Activated T-helper 2 cell treated with anti-CD3 and anti-CD28 coated beads, Interferon-gamma antibody, Interleukin-2, Interleukin-4, amounts not matched to agents 10 μg/mL and 5 μg/mL and 100 μg/mL, durations not matched to agents 14 hours and 24 hours and 36 hours (primary cell): ENCODE measurements around the gene AR. TPM values are rescaled to one million over a fixed set of nuclear protein-coding genes. Genes with fewer than 3 reads are reported as not detected.

Experiments
- DNase-seq: peaks from one replicate; pipeline ENCODE4 v3.0.0; 2021; ENCODE audit warnings: low spot score
- H3K27ac Mint-ChIP-seq: one replicate; pipeline ENCODE4 v1.8.0; 2021; ENCODE audit warnings: mixed read lengths
- H3K27me3 Mint-ChIP-seq: one replicate; pipeline ENCODE4 v1.8.0; 2021; ENCODE audit warnings: low read depth, mixed read lengths
- H3K36me3 Mint-ChIP-seq: one replicate; pipeline ENCODE4 v1.8.0; 2021; ENCODE audit warnings: low read depth, mixed read lengths
- H3K4me1 Mint-ChIP-seq: one replicate; pipeline ENCODE4 v1.8.0; 2021; ENCODE audit warnings: low read depth, mixed read lengths
- H3K4me3 Mint-ChIP-seq: one replicate; pipeline ENCODE4 v1.8.0; 2021; ENCODE audit warnings: low read depth, mild to moderate bottlenecking, moderate library complexity, mixed read lengths
- H3K9me3 Mint-ChIP-seq: one replicate; pipeline ENCODE4 v1.8.0; 2021; ENCODE audit warnings: mixed read lengths
- intact Hi-C: fragments of 100-400 bp; cut with micrococcal nuclease; formaldehyde crosslinking; loops from one replicate; pipeline ENCODE4 v1.15.1; 2023
- total RNA-seq: library from RNA; stranded (reverse); gene quantifications from 2 replicates; pipeline ENCODE4 v1.2.3, GENCODE V29; 2022

AR gene
- total RNA-seq, 1 donor from 2014 or later, result 0.25 TPM

DNA sequence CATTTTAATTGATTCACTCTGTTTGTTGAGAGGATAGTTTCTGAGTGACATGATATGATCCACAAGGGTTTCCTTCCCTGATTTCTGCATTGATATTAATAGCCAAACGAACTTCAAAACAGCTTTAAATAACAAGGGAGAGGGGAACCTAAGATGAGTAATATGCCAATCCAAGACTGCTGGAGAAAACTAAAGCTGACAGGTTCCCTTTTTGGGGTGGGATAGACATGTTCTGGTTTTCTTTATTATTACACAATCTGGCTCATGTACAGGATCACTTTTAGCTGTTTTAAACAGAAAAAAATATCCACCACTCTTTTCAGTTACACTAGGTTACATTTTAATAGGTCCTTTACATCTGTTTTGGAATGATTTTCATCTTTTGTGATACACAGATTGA, 182.2 kb downstream of the AR start:
- no peaks in the 10 kb centered on the region for H3K36me3 Mint-ChIP-seq
- intact Hi-C loops, result no loop called here
- DNase-seq, result no peak
- H3K27ac Mint-ChIP-seq, result no peak overlapping the region
- H3K9me3 Mint-ChIP-seq, result no peaks in the 10 kb centered on the region
- no peaks in the 10 kb centered on the region for H3K27me3 Mint-ChIP-seq
- H3K4me3 Mint-ChIP-seq, result no peak overlapping the region
- peaks cover 3% of the 10 kb centered on the region for H3K4me1 Mint-ChIP-seq

DNA sequence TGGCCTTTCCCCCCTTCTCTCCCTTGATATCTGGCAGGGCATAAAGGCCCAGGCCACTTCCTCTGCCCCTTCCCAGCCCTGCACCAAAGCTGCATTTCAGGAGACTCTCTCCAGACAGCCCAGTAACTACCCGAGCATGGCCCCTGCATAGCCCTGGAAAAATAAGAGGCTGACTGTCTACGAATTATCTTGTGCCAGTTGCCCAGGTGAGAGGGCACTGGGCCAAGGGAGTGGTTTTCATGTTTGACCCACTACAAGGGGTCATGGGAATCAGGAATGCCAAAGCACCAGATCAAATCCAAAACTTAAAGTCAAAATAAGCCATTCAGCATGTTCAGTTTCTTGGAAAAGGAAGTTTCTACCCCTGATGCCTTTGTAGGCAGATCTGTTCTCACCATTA, 183.8 kb downstream of the AR start:
- peaks cover 3% of the 10 kb centered on the region for H3K4me1 Mint-ChIP-seq
- no peaks in the 10 kb centered on the region for H3K9me3 Mint-ChIP-seq
- H3K36me3 Mint-ChIP-seq, result no peaks in the 10 kb centered on the region
- no peak overlapping the region for H3K4me3 Mint-ChIP-seq
- no peak for DNase-seq
- intact Hi-C loops, result no loop called here
- no peak overlapping the region for H3K27ac Mint-ChIP-seq
- no peaks in the 10 kb centered on the region for H3K27me3 Mint-ChIP-seq

DNA sequence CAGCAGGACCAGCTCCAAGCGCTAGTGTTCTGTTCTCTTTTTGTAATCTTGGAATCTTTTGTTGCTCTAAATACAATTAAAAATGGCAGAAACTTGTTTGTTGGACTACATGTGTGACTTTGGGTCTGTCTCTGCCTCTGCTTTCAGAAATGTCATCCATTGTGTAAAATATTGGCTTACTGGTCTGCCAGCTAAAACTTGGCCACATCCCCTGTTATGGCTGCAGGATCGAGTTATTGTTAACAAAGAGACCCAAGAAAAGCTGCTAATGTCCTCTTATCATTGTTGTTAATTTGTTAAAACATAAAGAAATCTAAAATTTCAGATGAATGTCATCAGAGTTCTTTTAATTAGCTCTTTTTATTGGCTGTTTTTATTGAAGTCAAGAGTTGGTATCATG, 186.5 kb downstream of the AR start:
- Mint-ChIP-seq H3K36me3 (no peaks in the 10 kb centered on the region), H3K4me1 (no peaks in the 10 kb centered on the region), H3K4me3 (no peak overlapping the region), H3K27me3 (no peaks in the 10 kb centered on the region), H3K27ac (no peak overlapping the region), H3K9me3 (no peaks in the 10 kb centered on the region)
- DNase-seq, result no peak
- intact Hi-C loops, result no loop called here

DNA sequence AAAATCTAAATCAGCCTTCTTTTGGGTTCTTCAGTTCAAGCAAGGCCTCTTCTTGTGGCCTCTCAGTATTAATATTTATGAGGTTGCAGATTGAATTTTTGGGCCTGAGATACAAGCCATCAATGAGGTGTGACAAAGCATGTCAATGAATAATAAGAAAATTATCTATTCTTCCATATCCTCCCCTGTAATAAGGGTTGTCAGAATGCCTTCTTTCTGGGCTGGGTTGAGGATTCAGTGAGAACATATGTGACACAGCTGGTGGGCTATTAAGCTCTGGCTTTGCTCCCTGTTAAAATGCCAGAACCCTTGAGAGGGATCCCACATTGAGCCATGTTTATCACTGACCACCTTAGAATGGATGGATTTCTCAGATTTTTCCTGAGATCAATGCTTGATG, 187.2 kb downstream of the AR start:
- H3K27me3 Mint-ChIP-seq, result no peaks in the 10 kb centered on the region
- no peaks in the 10 kb centered on the region for H3K4me1 Mint-ChIP-seq
- H3K36me3 Mint-ChIP-seq, result no peaks in the 10 kb centered on the region
- H3K27ac Mint-ChIP-seq, result no peak overlapping the region
- H3K4me3 Mint-ChIP-seq, result no peak overlapping the region
- intact Hi-C loops, result no loop called here
- H3K9me3 Mint-ChIP-seq, result no peaks in the 10 kb centered on the region
- DNase-seq, result no peak

DNA sequence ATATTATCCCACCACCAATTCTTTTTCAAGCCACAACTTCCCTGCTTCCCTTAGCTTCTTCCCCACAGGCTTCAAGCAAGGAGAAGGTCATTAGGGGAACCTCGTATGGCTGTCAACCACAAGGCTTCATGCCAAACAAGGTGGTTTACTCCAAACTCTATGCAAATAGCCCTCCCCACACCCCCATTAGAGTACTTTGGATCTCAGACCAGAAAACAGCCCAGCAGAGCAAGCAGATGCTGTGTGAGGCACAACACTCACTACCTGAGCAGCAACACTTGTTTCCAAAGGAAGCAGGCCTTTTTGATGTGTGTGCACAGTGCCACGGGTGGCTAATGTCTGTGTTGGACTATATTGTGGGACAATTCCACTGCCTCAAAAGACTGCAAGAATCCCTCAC, 189.0 kb downstream of the AR start:
- Mint-ChIP-seq H3K4me3 (no peak overlapping the region), H3K27me3 (no peaks in the 10 kb centered on the region), H3K4me1 (no peaks in the 10 kb centered on the region), H3K27ac (no peak overlapping the region), H3K9me3 (no peaks in the 10 kb centered on the region), H3K36me3 (no peaks in the 10 kb centered on the region)
- intact Hi-C loops, result no loop called here
- DNase-seq, result no peak

DNA sequence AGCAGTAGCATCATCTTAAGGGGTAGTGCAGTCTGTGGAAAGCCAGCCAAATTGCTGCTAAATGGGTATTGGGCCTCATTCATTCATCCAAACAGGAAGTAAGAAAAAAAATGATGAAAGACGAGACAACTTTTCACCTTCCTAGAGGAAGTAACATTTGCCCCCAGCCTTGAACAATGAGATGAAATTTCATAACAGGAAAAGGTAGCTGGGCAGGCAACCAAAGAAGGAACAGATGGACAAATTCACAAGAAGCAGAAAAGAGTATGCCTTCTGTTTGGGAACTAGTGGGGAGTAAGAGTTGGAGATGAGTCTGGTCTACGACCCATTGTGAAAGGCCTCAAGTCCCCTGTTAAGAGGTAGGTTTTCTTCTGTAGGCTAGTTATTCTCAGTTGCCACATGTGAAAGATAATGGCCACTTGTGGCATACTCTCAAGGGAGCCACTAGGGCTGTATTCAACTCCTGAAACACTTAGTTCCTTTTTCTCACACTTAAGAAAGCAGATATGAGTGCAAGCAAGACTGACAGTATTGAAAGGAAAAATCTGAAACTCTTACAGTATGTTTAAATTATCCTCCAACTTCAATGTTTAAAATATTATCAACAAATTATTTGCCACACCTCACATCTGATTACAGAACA, 190.4 kb downstream of the AR start:
- Mint-ChIP-seq H3K27me3 (no peaks in the 10 kb centered on the region), H3K36me3 (no peaks in the 10 kb centered on the region), H3K4me3 (no peak overlapping the region), H3K4me1 (no peaks in the 10 kb centered on the region), H3K9me3 (no peaks in the 10 kb centered on the region), H3K27ac (no peak overlapping the region)
- DNase-seq, result no peak
- intact Hi-C loops, result no loop called here

DNA sequence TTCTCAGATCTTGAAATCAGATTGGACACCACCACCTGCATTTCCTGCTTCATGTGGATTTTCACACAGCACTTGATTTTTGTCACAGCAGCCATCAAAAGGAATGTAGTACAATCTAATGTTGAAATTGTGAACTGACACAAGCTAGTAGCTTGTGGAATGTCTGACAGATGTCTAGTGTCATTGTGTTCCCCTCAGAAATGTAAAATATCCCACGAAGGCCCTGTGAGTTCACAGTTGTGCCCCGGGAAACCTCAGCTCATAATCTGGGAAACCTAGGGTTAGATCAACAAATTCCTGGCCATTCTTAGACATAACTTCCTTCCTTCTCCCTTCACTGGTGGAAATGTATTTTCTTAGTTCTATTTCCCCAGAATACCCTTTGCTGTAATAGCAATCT, 205.7 kb downstream of the AR start:
- H3K27ac Mint-ChIP-seq, result no peak overlapping the region
- no peaks in the 10 kb centered on the region for H3K9me3 Mint-ChIP-seq
- H3K4me1 Mint-ChIP-seq, result no peaks in the 10 kb centered on the region
- DNase-seq, result no peak
- no peaks in the 10 kb centered on the region for H3K27me3 Mint-ChIP-seq
- intact Hi-C loops, result no loop called here
- H3K36me3 Mint-ChIP-seq, result no peaks in the 10 kb centered on the region
- no peak overlapping the region for H3K4me3 Mint-ChIP-seq

DNA sequence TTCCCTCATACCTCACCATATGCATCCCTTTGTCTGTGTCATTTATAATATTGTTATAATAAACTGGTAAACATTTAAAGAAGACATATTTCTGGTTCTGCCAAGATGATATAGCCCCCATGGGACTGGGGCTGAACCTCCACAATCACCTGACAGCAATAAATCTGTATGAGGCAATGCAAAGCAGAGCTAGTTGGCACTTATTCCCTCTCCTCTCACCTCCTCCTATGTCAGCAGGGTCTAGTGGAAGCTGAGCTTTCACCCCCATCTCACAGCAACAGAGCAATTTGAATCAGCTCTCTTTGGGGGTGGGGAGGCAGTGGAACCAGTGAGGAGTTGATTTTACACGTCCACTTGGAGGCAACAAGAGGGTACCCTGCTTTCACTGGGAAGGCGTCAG, 206.9 kb downstream of the AR start:
- Mint-ChIP-seq H3K4me3 (no peak overlapping the region), H3K9me3 (no peaks in the 10 kb centered on the region), H3K27me3 (no peaks in the 10 kb centered on the region), H3K27ac (no peak overlapping the region), H3K36me3 (no peaks in the 10 kb centered on the region), H3K4me1 (no peaks in the 10 kb centered on the region)
- no peak for DNase-seq
- intact Hi-C loops, result no loop called here

DNA sequence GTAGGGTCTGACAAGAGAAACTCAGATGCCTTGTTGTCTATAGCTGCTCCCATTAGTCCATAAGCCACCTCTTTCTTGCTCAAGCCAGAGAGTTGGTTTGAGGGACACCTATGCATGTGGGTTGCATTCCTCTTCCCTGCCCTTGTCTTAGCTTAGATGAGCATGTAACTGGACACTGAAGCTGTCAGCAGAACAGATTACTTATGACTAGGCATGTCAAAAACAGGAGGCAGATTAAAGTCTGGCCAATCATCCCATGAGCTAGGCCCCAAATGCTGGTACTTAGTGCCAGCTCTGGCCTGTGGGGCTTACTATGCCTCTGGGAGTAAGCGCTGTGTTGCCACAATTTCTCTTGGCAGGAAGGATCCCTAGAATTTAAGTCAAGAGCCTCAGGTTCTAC, 215.2 kb downstream of the AR start:
- H3K4me1 Mint-ChIP-seq, result no peaks in the 10 kb centered on the region
- no peak for DNase-seq
- H3K27ac Mint-ChIP-seq, result no peak overlapping the region
- intact Hi-C loops, result no loop called here
- H3K36me3 Mint-ChIP-seq, result no peaks in the 10 kb centered on the region
- H3K27me3 Mint-ChIP-seq, result no peaks in the 10 kb centered on the region
- no peaks in the 10 kb centered on the region for H3K9me3 Mint-ChIP-seq
- H3K4me3 Mint-ChIP-seq, result no peak overlapping the region

DNA sequence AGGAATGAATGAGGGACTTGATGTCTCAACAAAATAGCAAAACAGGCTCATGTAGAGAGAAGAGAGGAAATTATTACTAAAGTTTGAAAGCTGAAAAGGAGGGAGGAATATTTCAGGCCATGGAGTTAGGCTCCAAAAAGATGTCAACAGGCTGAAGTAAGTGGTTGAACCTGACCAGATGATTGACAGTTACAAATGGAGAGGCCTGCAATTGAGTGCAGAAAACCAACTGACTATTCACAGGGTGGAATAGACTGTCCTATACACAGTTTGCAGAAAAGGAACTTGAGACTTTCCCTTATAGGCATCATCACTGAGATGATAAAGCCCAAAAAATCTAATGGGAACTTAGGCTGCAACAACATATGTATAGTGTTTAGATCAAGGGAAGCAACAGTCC, 233.3 kb downstream of the AR start:
- Mint-ChIP-seq H3K27me3 (no peaks in the 10 kb centered on the region), H3K9me3 (peaks cover 1% of the 10 kb centered on the region), H3K36me3 (no peaks in the 10 kb centered on the region), H3K27ac (no peak overlapping the region), H3K4me3 (no peak overlapping the region), H3K4me1 (no peaks in the 10 kb centered on the region)
- no peak for DNase-seq
- intact Hi-C loops, result no loop called here

DNA sequence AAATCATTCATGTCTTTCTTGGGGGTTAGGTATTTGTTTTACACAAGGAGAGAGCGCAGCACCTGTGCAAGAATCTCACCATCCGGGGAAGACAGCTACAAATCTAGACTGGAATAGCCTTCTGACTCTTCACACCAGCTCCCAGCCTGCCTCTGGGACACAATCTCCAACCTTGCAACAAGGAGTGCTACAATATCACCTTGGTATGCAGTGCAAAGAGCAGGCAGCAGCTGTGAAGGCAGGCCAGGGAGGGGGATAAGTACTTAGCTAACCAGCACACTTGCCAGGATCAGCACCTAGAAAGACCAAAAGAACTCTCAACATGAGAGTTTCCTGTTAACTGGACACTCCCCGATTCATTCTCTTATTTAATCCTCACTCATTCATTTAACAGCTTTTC, 235.3 kb downstream of the AR start:
- no peak for DNase-seq
- Mint-ChIP-seq H3K9me3 (no peaks in the 10 kb centered on the region), H3K27ac (no peak overlapping the region), H3K4me3 (no peak overlapping the region), H3K36me3 (no peaks in the 10 kb centered on the region), H3K27me3 (no peaks in the 10 kb centered on the region), H3K4me1 (no peaks in the 10 kb centered on the region)
- intact Hi-C loops, result no loop called here
